ENCODE results near the gene ADH1B. TPM values are rescaled to one million over a fixed set of nuclear protein-coding genes. Genes with fewer than 3 reads are reported as not detected.

Gene ADH1B
- total RNA-seq, 1 experiment from 2014 or later, result 1.8 TPM

- Histone ChIP-seq H3K27ac (ENCODE audit: low read depth, low read length) (no peak overlapping the region), H3K9ac (ENCODE audit: low read length) (no peak overlapping the region), H3K36me3 (ENCODE audit: control insufficient read depth in 1 of 2, insufficient read depth in 2 of 2, low read length in 2 of 2) (no peaks in the 10 kb centered on the region), H4K20me1 (ENCODE audit: insufficient read depth) (no peaks in the 10 kb centered on the region), H3K27me3 (ENCODE audit: insufficient read depth, low read length) (no peaks in the 10 kb centered on the region), H3K9me3 (ENCODE audit: control insufficient read depth in 1 of 2, insufficient read depth in 1 of 2, low read depth in 1 of 2, low read length in 2 of 2) (no peaks in the 10 kb centered on the region), H3K4me1 (ENCODE audit: control insufficient read depth in 1 of 2, insufficient read depth in 2 of 2, low read length in 2 of 2) (no peaks in the 10 kb centered on the region), H2AFZ (ENCODE audit: low read depth, low read length, poor library complexity, severe bottlenecking) (no peak overlapping the region), H3K4me3 (replicated peaks in 1 of 2; ENCODE audit: low read depth in 1 of 2, low read length in 2 of 2) (no peak overlapping the region), H3K79me2 (ENCODE audit: insufficient read depth, low read length) (no peaks in the 10 kb centered on the region), H3K9me2 (ENCODE audit: insufficient read depth) (no peaks in the 10 kb centered on the region), H3K4me2 (ENCODE audit: low read length) (no peak overlapping the region)
- no TSS peak for BruUV-seq (replicated peaks)
- POLR2A ChIA-PET, result no interaction called here
- intact Hi-C loops (cut with micrococcal nuclease), result no loop called here
- RAD21 ChIA-PET (ENCODE audit: low non-redundant PET in 1 of 2, low total read pairs in 2 of 2, uncharacterized antibody in 2 of 2, unreplicated experiment in 2 of 2), result no interaction called here
- TF ChIP-seq, protein P1, sequence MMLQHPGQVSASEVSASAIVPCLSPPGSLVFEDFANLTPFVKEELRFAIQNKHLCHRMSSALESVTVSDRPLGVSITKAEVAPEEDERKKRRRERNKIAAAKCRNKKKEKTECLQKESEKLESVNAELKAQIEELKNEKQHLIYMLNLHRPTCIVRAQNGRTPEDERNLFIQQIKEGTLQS (IDR thresholded peaks at IDR 0.05), result no peak
- TF ChIP-seq YY1 (IDR thresholded peaks at IDR 0.05; ENCODE audit: extremely low read depth, insufficient replicate concordance, low read depth, low read length) (no peak), ZFX (IDR thresholded peaks at IDR 0.05) (no peak)
- ATAC-seq (no peak), DNase-seq (ENCODE audit: low read depth, low spot score) (no peak)
- CTCF ChIA-PET, result no interaction called here
These were observed 35.8 kb downstream of the ADH1B start for GRCh38 chr4:99285387-99285786.

DNA sequence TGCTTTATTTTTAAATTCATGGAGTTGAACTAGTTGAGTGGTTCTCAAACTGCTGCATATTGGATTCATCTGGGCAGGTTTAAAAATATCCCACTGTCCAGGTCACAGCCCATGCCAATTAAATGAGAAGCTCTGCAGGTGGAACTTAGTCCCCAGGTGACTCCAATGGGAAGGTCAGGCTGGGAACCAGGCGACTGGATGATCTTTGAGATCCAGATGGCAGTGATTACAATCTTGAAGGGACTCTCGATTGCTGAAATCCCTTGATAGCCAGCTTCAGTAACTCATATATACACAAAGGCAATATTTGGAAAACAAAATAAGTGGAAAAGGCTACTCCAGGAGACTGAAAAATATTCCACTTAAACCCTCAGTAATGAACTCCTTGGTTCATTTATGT, 38.5 kb downstream of the ADH1B start:
- no peaks in the 10 kb centered on the region for H3K9me2 ChIP-seq (ENCODE audit: insufficient read depth)
- no peaks in the 10 kb centered on the region for H3K36me3 ChIP-seq (ENCODE audit: control insufficient read depth in 1 of 2, insufficient read depth in 2 of 2, low read length in 2 of 2)
- H4K20me1 ChIP-seq (ENCODE audit: insufficient read depth), result no peaks in the 10 kb centered on the region
- no peak overlapping the region for H2AFZ ChIP-seq (ENCODE audit: low read depth, low read length, poor library complexity, severe bottlenecking)
- no peaks in the 10 kb centered on the region for H3K4me1 ChIP-seq (ENCODE audit: control insufficient read depth in 1 of 2, insufficient read depth in 2 of 2, low read length in 2 of 2)
- H3K4me3 ChIP-seq (replicated peaks in 1 of 2; ENCODE audit: low read depth in 1 of 2, low read length in 2 of 2), result no peak overlapping the region
- no peak overlapping the region for H3K4me2 ChIP-seq (ENCODE audit: low read length)
- no peak for ATAC-seq
- ChIA-PET POLR2A (no interaction called here), CTCF (no interaction called here), RAD21 (ENCODE audit: low non-redundant PET in 1 of 2, low total read pairs in 2 of 2, uncharacterized antibody in 2 of 2, unreplicated experiment in 2 of 2) (no interaction called here)
- H3K9ac ChIP-seq (ENCODE audit: low read length), result no peak overlapping the region
- H3K79me2 ChIP-seq (ENCODE audit: insufficient read depth, low read length), result no peaks in the 10 kb centered on the region
- intact Hi-C loops (cut with micrococcal nuclease), result no loop called here
- no peak for DNase-seq (ENCODE audit: low read depth, low spot score)
- H3K27ac ChIP-seq (ENCODE audit: low read depth, low read length), result no peak overlapping the region
- BruUV-seq (replicated peaks), result no TSS peak
- no peaks in the 10 kb centered on the region for H3K9me3 ChIP-seq (ENCODE audit: control insufficient read depth in 1 of 2, insufficient read depth in 1 of 2, low read depth in 1 of 2, low read length in 2 of 2)
- H3K27me3 ChIP-seq (ENCODE audit: insufficient read depth, low read length), result no peaks in the 10 kb centered on the region
- TF ChIP-seq EZH2phosphoT487 (IDR thresholded peaks at IDR 0.05; ENCODE audit: borderline replicate concordance) (no peak), SIN3A (IDR thresholded peaks at IDR 0.05; ENCODE audit: low read depth) (no peak), FOSL1 (IDR thresholded peaks at IDR 0.05; ENCODE audit: low read depth) (no peak), RAD21 (IDR thresholded peaks at IDR 0.05; ENCODE audit: low read depth) (no peak), ZNF274 (IDR thresholded peaks at IDR 0.05; ENCODE audit: low read depth, low read length) (no peak), POLR2AphosphoS5 (IDR thresholded peaks at IDR 0.05; ENCODE audit: low read depth, low read length) (no peak), CEBPB (IDR thresholded peaks at IDR 0.05; ENCODE audit: low read depth) (no peak), SP1 (IDR thresholded peaks at IDR 0.05; ENCODE audit: low read depth) (no peak), ELF1 (IDR thresholded peaks at IDR 0.05; ENCODE audit: borderline replicate concordance, low read depth) (no peak), TCF7L2 (IDR thresholded peaks at IDR 0.05; ENCODE audit: borderline replicate concordance, extremely low read depth, insufficient read depth, insufficient read length) (no peak)
- TF ChIP-seq, protein P1 (IDR thresholded peaks at IDR 0.05), result no peak
- TF ChIP-seq, protein P2, sequence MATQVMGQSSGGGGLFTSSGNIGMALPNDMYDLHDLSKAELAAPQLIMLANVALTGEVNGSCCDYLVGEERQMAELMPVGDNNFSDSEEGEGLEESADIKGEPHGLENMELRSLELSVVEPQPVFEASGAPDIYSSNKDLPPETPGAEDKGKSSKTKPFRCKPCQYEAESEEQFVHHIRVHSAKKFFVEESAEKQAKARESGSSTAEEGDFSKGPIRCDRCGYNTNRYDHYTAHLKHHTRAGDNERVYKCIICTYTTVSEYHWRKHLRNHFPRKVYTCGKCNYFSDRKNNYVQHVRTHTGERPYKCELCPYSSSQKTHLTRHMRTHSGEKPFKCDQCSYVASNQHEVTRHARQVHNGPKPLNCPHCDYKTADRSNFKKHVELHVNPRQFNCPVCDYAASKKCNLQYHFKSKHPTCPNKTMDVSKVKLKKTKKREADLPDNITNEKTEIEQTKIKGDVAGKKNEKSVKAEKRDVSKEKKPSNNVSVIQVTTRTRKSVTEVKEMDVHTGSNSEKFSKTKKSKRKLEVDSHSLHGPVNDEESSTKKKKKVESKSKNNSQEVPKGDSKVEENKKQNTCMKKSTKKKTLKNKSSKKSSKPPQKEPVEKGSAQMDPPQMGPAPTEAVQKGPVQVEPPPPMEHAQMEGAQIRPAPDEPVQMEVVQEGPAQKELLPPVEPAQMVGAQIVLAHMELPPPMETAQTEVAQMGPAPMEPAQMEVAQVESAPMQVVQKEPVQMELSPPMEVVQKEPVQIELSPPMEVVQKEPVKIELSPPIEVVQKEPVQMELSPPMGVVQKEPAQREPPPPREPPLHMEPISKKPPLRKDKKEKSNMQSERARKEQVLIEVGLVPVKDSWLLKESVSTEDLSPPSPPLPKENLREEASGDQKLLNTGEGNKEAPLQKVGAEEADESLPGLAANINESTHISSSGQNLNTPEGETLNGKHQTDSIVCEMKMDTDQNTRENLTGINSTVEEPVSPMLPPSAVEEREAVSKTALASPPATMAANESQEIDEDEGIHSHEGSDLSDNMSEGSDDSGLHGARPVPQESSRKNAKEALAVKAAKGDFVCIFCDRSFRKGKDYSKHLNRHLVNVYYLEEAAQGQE (IDR thresholded peaks at IDR 0.05; ENCODE audit: low read depth), result no peak
- TF ChIP-seq, protein P3, sequence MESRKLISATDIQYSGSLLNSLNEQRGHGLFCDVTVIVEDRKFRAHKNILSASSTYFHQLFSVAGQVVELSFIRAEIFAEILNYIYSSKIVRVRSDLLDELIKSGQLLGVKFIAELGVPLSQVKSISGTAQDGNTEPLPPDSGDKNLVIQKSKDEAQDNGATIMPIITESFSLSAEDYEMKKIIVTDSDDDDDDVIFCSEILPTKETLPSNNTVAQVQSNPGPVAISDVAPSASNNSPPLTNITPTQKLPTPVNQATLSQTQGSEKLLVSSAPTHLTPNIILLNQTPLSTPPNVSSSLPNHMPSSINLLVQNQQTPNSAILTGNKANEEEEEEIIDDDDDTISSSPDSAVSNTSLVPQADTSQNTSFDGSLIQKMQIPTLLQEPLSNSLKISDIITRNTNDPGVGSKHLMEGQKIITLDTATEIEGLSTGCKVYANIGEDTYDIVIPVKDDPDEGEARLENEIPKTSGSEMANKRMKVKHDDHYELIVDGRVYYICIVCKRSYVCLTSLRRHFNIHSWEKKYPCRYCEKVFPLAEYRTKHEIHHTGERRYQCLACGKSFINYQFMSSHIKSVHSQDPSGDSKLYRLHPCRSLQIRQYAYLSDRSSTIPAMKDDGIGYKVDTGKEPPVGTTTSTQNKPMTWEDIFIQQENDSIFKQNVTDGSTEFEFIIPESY (IDR thresholded peaks at IDR 0.05; ENCODE audit: extremely low read depth, insufficient replicate concordance, low read length), result no peak

Measured in HCT116 (cell line).